Activated T-helper 2 cell treated with anti-CD3 and anti-CD28 coated beads, Interferon-gamma antibody, Interleukin-2, Interleukin-4, amounts not matched to agents 10 μg/mL and 5 μg/mL and 100 μg/mL, durations not matched to agents 14 hours and 24 hours and 36 hours (primary cell): Measurements from ENCODE around the gene NFXL1. TPM values are rescaled to one million over a fixed set of nuclear protein-coding genes. Genes with fewer than 3 reads are reported as not detected.
"Not testable (repeated sequence)": the region's sequence is repeated elsewhere in the genome, so short reads cannot be mapped to it uniquely, and the experiment has no call there.

Source experiments
- DNase-seq: peaks from one replicate; pipeline ENCODE4 v3.0.0; 2021; ENCODE audit warnings: low spot score
- H3K27ac Mint-ChIP-seq: one replicate; pipeline ENCODE4 v1.8.0; 2021; ENCODE audit warnings: mixed read lengths
- H3K27me3 Mint-ChIP-seq: one replicate; pipeline ENCODE4 v1.8.0; 2021; ENCODE audit warnings: low read depth, mixed read lengths
- H3K36me3 Mint-ChIP-seq: one replicate; pipeline ENCODE4 v1.8.0; 2021; ENCODE audit warnings: low read depth, mixed read lengths
- H3K4me1 Mint-ChIP-seq: one replicate; pipeline ENCODE4 v1.8.0; 2021; ENCODE audit warnings: low read depth, mixed read lengths
- H3K4me3 Mint-ChIP-seq: one replicate; pipeline ENCODE4 v1.8.0; 2021; ENCODE audit warnings: low read depth, mild to moderate bottlenecking, moderate library complexity, mixed read lengths
- H3K9me3 Mint-ChIP-seq: one replicate; pipeline ENCODE4 v1.8.0; 2021; ENCODE audit warnings: mixed read lengths
- intact Hi-C: fragments of 100-400 bp; cut with micrococcal nuclease; formaldehyde crosslinking; loops from one replicate; pipeline ENCODE4 v1.15.1; 2023
- total RNA-seq: library from RNA; stranded (reverse); gene quantifications from 2 replicates; pipeline ENCODE4 v1.2.3, GENCODE V29; 2022

NFXL1 gene
- total RNA-seq, 1 donor from 2014 or later: 11.9 TPM

GRCh38 chr4:47923261-47923608 lies 8.9 kb upstream of the NFXL1 start:
- H3K27ac Mint-ChIP-seq, H3K9me3 Mint-ChIP-seq, intact Hi-C loops, DNase-seq, H3K4me1 Mint-ChIP-seq, H3K36me3 Mint-ChIP-seq, H3K4me3 Mint-ChIP-seq: not testable (repeated sequence)
- H3K27me3 Mint-ChIP-seq: peaks cover 32% of the 10 kb centered on the region

DNA sequence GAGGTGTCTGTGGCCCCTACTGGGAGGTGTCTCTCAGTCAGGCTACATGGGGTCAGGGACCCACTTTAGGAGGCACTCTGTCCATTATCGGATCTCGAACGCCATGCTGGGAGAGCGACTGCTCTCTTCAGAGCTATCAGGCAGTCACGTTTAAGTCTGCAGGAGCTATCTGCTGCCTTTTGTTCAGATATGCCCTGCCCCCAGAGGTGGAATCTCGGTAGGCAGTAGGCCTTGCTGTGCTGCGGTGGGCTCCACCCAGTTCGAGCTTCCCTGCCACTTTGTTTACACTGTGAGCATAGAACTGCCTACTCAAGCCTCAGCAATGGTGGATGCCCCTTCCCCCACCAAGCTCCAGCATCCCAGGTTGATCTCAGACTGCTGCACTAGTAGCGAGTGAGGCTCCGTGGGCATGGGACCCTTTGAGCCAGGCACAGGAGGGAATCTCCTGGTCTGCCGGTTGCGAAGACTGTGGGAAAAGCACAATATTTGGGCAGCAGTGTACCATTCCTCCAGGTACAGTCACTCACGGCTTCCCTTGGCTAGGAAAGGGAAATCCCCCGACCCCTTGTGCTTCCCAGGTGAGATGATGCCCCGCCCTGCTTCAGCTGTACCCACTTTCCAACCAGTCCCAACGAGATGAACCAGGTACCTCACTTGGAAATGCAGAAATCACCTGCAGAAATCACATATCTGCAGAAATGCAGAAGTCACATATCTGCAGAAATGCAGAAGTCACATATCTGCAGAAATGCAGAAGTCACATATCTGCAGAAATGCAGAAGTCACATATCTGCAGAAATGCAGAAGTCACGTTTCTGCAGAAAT lies 8.3 kb upstream of the NFXL1 start:
- DNase-seq, H3K27ac Mint-ChIP-seq, intact Hi-C loops, H3K4me3 Mint-ChIP-seq, H3K36me3 Mint-ChIP-seq, H3K4me1 Mint-ChIP-seq: not testable (repeated sequence)
- H3K27me3 Mint-ChIP-seq: peaks cover 27% of the 10 kb centered on the region
- H3K9me3 Mint-ChIP-seq: peaks cover 14% of the 10 kb centered on the region

DNA sequence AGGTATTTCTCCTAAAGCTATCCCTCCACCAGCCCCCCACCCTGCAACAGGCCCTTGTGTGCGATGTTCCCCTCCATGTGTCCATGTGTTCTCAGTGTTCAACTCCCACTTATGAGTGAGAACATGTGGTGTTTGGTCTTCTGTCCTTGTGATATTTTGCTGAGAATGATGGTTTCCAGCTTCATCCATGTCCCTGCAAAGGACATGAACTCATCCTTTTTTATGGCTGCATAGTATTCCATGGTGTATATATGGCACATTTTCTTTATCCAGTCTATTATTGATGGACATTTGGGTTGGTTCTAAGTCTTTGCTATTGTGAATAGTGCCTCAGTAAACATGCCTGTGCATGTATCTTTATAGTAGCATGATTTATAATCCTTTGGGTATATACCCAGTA lies 2.8 kb upstream of the NFXL1 start:
- Mint-ChIP-seq H3K9me3 (peaks cover 16% of the 10 kb centered on the region), H3K27me3 (peaks cover 13% of the 10 kb centered on the region), H3K4me1 (peaks cover 18% of the 10 kb centered on the region)
- not testable (repeated sequence) for H3K4me3 Mint-ChIP-seq, DNase-seq, H3K27ac Mint-ChIP-seq, H3K36me3 Mint-ChIP-seq
- intact Hi-C loops: loop anchor here (10.0 kb wide), 1 partner anchor 208 kb away; no protein-coding TSS in a partner anchor

DNA sequence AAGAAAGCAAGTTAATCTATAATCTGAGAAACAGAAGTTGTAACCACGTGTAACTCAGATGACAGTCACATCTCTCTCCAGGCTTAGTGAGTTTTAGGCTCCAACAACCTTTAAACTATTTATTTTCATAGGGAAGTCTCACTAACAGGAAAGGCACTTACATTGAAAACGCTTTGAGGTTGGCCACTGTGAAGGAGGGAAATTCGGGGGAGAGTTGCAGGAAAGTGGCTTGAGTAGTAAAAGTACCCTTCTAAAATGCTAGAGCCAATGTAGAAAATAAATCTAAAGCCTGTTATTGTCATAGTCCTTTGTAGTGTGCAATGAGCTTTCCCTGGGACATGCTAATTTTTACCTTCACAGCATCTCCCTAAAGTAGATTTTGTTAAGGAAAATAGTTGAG lies 995 bp upstream of the NFXL1 start:
- peaks cover 16% of the 10 kb centered on the region for H3K9me3 Mint-ChIP-seq
- DNase-seq: no peak
- intact Hi-C loops: loop anchor here (2.0 to 10.0 kb wide), 5 partner anchors 77 to 453 kb away; partner anchors contain the start of genes COMMD8, CORIN, SLAIN2 and TEC
- peaks cover 22% of the 10 kb centered on the region for H3K4me1 Mint-ChIP-seq
- peak overlapping the region; percentile 10 for H3K27ac Mint-ChIP-seq
- peaks cover 21% of the 10 kb centered on the region for H3K36me3 Mint-ChIP-seq
- peaks cover 7% of the 10 kb centered on the region for H3K27me3 Mint-ChIP-seq
- peak overlapping the region; percentile 42 for H3K4me3 Mint-ChIP-seq

GRCh38 chr4:47914926-47915237 lies 499 bp upstream of the NFXL1 start:
- Mint-ChIP-seq H3K27ac (peak overlapping the region; percentile 83), H3K36me3 (peaks cover 26% of the 10 kb centered on the region), H3K9me3 (peaks cover 16% of the 10 kb centered on the region), H3K27me3 (peaks cover 2% of the 10 kb centered on the region), H3K4me3 (peak overlapping the region; percentile 90), H3K4me1 (peaks cover 22% of the 10 kb centered on the region)
- intact Hi-C loops: loop anchor here (1.0 to 10.0 kb wide), 7 partner anchors 41 to 452 kb away; partner anchors contain the start of genes COMMD8, CORIN, SLAIN2 and TEC
- no peak for DNase-seq

DNA sequence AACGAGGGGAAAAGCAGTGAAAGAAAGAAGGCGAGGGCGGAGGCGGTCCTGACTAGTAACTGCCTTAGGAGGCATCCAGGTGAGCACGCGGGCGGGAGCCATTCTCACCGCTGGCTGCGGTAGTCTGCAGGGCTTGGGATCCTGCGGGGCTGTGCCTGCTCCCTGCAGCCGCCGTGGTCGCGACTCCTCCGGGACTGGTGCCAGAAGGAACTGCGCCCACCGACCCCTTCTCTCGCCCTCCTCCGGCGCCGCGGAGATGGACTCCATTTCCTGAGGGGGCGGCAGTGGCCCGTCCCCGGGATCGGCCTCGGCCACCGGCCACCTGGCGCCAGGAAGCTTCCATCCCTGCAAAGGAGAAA lies 543 bp downstream of the NFXL1 start:
- peak; percentile 22 for DNase-seq
- H3K36me3 Mint-ChIP-seq: peaks cover 30% of the 10 kb centered on the region
- peak overlapping the region; percentile 90 for H3K4me3 Mint-ChIP-seq
- intact Hi-C loops: loop anchor here (1.0 to 10.0 kb wide), 7 partner anchors 40 to 451 kb away; partner anchors contain the start of genes COMMD8, CORIN, SLAIN2 and TEC
- H3K27ac Mint-ChIP-seq: peak overlapping the region; percentile 83
- H3K27me3 Mint-ChIP-seq: no peaks in the 10 kb centered on the region
- peaks cover 22% of the 10 kb centered on the region for H3K4me1 Mint-ChIP-seq
- peaks cover 14% of the 10 kb centered on the region for H3K9me3 Mint-ChIP-seq

DNA sequence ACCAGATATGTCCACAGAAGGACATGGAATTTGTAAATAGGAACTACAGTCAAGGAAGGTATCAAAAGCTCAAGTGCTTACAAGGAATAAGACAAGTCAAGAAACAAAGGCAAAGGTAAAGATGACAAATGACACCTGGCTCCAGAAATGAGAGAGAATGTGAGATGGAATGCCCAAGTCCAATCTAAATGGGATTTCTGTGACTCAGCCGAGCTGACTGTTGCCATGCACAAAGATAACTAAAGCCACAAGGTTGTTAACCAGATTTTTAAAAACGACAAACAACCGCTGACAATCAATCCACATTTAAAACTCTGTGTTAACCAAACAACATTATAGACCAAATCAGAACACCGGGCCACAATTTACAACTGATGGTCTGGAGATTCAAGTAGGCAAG lies 1.1 kb downstream of the NFXL1 start:
- intact Hi-C loops: loop anchor here (5.0 to 10.0 kb wide), 2 partner anchors 211 to 381 kb away; no protein-coding TSS in a partner anchor
- Mint-ChIP-seq H3K27ac (peak overlapping the region; percentile 83), H3K9me3 (peaks cover 9% of the 10 kb centered on the region), H3K4me1 (peaks cover 22% of the 10 kb centered on the region), H3K27me3 (no peaks in the 10 kb centered on the region), H3K4me3 (peak overlapping the region; percentile 90), H3K36me3 (peaks cover 32% of the 10 kb centered on the region)
- no peak for DNase-seq

- H3K27ac Mint-ChIP-seq: no peak overlapping the region
- no peaks in the 10 kb centered on the region for H3K9me3 Mint-ChIP-seq
- peaks cover 9% of the 10 kb centered on the region for H3K4me1 Mint-ChIP-seq
- peaks cover 55% of the 10 kb centered on the region for H3K36me3 Mint-ChIP-seq
- H3K4me3 Mint-ChIP-seq: no peak overlapping the region
- H3K27me3 Mint-ChIP-seq: no peaks in the 10 kb centered on the region
- intact Hi-C loops: no loop called here
- no peak for DNase-seq
Observed at GRCh38 chr4:47907089-47907646, 7.2 kb downstream of the NFXL1 start.

DNA sequence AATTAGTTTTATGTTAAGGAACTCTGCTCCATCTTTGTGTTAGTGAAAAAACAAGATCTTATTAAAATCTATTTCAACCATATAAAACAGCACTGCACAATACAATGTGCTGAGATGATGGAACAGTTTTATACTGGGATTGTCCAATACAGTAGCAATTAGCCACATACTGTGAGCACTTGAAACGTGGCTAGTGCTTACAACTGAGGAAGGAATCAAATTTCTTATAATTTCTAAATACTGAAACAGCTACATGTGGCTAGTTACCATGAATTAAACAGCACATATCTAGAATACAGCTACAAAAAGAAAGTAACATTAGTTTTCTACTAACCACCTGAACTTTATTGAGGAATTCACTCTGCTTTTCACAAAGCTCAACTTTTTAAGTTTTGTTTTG lies 14.7 kb downstream of the NFXL1 start:
- H3K9me3 Mint-ChIP-seq: no peaks in the 10 kb centered on the region
- H3K27ac Mint-ChIP-seq: no peak overlapping the region
- H3K36me3 Mint-ChIP-seq: peaks cover 56% of the 10 kb centered on the region
- DNase-seq: no peak
- no peaks in the 10 kb centered on the region for H3K4me1 Mint-ChIP-seq
- H3K27me3 Mint-ChIP-seq: no peaks in the 10 kb centered on the region
- no peak overlapping the region for H3K4me3 Mint-ChIP-seq
- intact Hi-C loops: no loop called here

DNA sequence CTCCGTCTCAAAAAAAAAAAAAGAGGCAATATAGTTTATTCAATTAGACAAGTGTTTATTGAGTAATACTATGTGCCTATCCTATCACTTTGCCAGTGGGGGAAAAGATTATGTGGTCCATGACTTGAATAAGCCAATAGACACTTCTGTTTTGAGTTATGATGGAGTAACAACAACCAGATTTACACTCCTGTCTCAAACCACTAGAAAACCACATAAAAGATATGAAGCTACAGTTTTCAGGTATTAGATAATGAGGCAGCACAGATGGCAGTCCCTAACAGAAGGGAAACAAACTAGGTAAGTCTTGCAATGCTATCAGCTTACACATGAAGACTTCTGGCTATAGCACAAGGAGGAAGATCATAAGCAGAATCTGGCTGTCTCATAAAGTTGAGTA lies 22.5 kb downstream of the NFXL1 start:
- intact Hi-C loops: no loop called here
- Mint-ChIP-seq H3K4me3 (no peak overlapping the region), H3K27me3 (no peaks in the 10 kb centered on the region), H3K27ac (no peak overlapping the region), H3K9me3 (no peaks in the 10 kb centered on the region), H3K4me1 (peaks cover 6% of the 10 kb centered on the region), H3K36me3 (peaks cover 63% of the 10 kb centered on the region)
- no peak for DNase-seq

- peaks cover 55% of the 10 kb centered on the region for H3K36me3 Mint-ChIP-seq
- no peaks in the 10 kb centered on the region for H3K27me3 Mint-ChIP-seq
- no peak overlapping the region for H3K4me3 Mint-ChIP-seq
- H3K9me3 Mint-ChIP-seq: no peaks in the 10 kb centered on the region
- no peaks in the 10 kb centered on the region for H3K4me1 Mint-ChIP-seq
- H3K27ac Mint-ChIP-seq: peak overlapping the region; percentile 50
- DNase-seq: no peak
- intact Hi-C loops: no loop called here
Observed at GRCh38 chr4:47882228-47882627, 32.2 kb downstream of the NFXL1 start.

DNA sequence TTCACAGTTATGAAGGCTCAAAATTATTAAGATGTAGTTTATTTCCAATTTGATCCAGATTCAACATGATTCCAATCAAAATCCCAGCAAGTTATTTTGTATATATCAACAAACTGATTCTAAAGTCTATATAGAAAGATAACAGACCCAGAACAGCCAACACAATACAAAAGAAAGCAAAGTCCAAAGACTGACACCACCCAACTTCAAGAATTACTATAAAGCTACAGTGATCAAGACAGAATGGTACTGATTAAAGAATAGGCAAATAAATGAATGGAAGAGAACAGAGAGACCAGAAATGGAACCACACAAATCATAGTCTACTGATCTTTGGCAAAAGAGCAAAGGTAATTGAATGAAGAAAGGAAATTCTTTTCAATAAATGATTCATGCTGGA lies 34.9 kb downstream of the NFXL1 start:
- peaks cover 66% of the 10 kb centered on the region for H3K36me3 Mint-ChIP-seq
- H3K27ac Mint-ChIP-seq: no peak overlapping the region
- no peak overlapping the region for H3K4me3 Mint-ChIP-seq
- DNase-seq: no peak
- H3K4me1 Mint-ChIP-seq: peaks cover 5% of the 10 kb centered on the region
- intact Hi-C loops: no loop called here
- H3K27me3 Mint-ChIP-seq: no peaks in the 10 kb centered on the region
- H3K9me3 Mint-ChIP-seq: no peaks in the 10 kb centered on the region

- DNase-seq: no peak
- Mint-ChIP-seq H3K27ac (no peak overlapping the region), H3K4me1 (peaks cover 21% of the 10 kb centered on the region), H3K4me3 (no peak overlapping the region), H3K27me3 (no peaks in the 10 kb centered on the region), H3K9me3 (peaks cover 9% of the 10 kb centered on the region), H3K36me3 (peaks cover 64% of the 10 kb centered on the region)
- intact Hi-C loops: no loop called here
Observed at GRCh38 chr4:47876784-47877546, 37.4 kb downstream of the NFXL1 start.
